ENCODE results near the gene PTCSC3.
"Not testable (repeated sequence)": the region's sequence is repeated elsewhere in the genome, so short reads cannot be mapped to it uniquely, and the experiment has no call there.

PTCSC3 gene

DNA sequence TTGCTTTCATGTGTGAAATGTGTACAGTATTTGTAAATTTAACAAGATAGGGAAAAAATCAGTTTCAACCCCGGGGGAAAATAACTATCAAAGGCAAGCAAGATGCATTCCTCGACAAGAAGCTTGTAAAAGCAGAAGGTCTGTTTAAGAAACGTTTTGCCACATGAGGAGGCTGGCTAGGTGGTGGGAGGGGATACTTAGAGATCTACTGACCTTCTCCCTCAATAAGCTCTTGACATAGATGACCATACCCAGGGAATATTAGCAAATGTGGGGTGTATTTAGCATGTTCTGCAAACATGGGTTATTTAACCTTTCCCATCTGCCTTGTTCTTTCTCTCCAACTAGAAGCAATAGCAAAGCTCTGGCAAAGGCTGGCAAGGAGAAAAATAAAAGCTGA lies 4.9 kb downstream of the PTCSC3 start:
- no peak for DNase-seq

DNA sequence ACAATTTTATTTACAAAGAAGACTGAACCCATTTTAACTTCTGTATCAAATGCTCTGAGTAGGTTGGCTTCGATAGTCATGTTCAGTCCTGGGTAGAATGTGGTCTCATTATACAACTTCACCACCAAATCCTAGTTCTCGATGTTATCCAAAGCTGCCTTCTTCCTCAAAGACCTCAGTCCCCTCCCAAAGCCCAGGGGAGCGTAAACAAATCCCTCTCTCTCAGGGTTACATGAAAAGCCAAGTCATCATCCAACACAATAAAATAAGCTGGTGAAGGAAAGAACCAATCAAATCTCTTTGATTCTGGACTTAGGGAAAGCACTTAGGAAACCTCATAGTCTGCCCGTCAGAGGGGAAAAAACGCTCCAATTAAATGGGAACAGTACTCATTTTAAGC lies 9.1 kb downstream of the PTCSC3 start:
- DNase-seq = no peak

DNA sequence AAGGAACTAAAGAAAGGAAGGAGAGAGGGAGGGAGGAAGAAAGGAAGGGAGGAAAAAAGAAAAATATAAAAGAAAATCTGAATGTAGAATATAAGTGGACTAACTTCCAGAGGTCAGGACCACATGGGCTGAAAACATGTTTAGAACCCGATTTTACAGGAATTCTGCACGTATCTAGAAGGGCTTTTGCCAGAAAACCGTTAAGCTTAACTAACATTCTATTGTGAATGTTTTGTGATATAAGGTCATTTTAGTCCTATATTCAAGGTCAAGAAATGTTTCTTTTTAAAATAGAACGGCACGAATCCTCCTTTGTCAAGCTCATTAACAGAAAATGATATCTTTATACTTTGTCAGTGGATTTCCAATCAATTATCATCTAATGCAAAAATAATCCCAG lies 13.1 kb downstream of the PTCSC3 start:
- DNase-seq = no peak

DNA sequence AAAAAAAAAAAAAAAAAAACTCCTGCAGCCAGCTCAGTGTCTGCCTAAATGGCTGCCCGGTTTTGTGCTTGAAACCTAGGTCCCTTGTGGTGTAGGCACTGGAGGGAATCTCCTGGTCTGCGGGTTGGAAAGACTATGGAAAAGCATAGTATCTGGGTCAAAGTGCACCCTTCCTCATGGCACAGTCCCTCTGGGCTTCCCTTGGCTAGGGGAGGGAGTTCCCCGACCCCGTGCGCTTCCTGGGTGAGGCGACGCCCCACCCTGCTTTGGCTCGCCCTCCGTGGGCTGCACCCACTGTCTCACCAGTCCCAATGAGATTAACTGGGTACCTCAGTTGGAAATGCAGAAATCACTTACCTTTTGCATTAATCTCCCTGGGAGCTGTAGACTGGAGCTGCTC lies 14.3 kb downstream of the PTCSC3 start:
- no peak for DNase-seq

DNA sequence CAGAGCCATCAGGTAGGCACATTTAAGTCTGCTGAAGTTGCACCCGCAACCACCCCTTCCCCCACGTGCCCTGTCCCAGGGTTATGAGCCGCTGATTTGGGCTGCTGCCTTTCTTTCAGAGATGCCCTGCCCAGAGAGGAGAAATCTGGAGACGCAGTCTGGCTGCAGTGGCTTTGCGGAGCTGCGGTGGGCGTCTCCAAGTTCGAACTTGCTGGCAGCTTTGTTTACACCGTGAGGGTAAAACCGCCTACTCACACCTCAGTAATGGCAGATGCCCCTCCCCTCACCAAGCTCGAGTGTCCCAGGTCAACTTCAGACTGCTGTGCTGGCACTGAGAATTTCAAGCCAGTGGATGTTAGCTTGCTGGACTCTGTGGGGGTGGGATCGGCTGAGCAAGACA lies 14.7 kb downstream of the PTCSC3 start:
- no peak for DNase-seq

DNA sequence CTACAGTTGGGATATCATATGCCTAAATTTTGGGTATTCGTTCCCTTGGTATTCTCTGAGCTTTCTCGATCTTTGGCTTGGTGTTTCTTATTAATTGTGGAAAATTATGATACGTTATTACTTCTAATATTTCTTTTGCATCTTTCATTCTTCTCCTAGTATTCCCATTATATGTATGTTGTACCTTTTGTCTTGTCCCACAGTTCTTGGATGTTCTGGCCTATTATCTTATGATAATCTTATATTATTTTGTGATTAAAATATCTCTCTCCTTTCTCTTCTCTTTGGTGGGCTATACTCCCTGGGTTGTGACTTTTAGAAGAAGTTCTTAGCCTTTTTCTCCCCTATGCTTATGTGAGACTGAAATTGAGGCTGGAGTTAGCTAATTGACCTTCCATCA lies 25.2 kb downstream of the PTCSC3 start:
- DNase-seq = no peak

DNA sequence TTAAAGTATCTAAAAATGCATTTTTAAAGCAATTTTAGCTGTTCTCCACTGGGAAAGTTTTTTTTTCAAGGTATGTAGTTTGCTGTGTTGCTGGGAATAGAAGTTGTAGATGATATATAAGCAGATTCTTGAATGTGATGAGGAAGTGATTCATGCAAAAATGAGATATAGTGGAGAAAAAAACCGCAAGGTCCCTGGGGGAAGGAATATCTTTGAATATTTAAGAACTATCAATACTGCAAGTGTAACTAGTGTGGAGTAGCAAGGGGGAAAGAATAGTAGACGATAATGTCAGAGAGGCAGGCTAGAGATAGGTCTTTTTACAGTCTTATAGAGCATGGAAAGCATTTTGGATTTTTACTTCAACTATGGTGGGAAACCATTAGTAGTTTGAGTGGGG lies 42.5 kb downstream of the PTCSC3 start:
- no peak for DNase-seq

DNA sequence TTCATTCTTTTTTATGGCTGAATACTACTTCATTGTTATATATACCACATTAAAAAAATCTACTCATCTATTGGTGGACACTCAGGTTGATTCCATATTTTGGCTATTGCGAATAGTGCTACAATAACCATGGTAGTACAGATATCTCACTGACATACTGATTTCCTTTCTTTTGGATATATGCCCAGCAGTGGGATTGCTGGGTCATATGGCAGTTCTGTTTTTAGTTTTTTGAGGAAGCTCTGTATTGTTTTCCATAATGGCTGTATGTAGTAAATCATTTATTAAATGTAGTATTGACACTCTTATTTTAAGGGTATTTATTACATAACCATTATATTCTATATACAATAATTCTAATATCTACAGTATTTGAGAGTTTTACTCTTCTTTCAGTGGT lies 43.7 kb downstream of the PTCSC3 start:
- no peak for DNase-seq

DNA sequence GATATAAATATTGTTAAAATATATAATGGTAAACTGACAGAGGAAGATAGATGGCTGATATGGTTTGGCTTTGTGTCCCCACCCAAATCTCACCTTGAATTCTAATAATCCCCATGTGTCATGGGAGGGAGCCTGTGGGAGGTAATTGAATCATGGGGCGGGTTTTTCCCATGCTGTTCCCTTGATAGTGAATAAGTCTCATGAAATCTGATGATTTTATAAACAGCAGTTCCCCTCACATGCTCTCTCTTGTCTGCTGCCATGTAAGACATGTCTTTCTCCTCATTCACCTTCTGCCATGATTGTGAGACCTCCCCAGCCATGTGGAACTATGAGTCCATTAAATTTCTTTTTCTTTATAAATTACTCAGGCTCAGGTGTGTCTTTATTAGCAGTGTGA lies 46.3 kb downstream of the PTCSC3 start:
- no peak for DNase-seq

DNA sequence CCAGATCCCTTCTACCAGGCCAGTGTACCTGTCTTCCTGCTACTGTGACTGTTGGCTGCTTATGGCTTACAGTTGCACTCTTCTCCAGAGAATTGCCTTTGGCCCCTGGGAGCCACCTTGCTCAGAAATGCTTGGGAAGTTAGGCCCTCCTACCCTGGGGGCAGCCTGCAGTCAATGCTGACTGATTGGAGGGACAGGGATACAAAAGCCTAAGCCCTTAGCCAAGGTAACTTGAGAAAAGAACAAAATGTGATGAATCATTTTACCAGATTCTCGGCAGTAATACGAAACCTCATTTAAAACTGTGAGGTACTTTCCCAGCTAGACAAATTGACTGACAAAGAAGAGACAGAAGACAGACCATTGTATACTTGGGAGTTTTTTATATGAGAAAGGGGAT lies 47.3 kb downstream of the PTCSC3 start:
- no peak for DNase-seq

DNA sequence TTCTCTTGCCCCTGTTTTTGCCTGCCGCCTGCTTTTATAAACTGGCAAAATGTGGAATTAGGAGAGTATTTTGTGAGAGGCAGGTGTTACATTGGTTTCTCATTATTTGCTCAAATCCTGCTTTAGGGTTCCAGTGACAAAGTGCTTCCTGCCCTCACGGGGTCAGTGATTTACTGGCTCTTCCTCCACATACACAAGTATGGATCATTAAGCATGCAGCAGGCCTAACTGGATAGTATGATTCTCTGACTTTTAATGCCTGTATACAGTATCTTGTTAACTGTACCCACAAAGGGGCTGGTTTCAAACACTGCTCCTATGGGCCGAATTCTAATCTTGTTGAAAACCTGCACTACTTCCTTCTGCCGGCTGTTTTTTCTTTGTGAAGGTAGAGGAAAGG lies 63.2 kb downstream of the PTCSC3 start:
- DNase-seq = no peak

DNA sequence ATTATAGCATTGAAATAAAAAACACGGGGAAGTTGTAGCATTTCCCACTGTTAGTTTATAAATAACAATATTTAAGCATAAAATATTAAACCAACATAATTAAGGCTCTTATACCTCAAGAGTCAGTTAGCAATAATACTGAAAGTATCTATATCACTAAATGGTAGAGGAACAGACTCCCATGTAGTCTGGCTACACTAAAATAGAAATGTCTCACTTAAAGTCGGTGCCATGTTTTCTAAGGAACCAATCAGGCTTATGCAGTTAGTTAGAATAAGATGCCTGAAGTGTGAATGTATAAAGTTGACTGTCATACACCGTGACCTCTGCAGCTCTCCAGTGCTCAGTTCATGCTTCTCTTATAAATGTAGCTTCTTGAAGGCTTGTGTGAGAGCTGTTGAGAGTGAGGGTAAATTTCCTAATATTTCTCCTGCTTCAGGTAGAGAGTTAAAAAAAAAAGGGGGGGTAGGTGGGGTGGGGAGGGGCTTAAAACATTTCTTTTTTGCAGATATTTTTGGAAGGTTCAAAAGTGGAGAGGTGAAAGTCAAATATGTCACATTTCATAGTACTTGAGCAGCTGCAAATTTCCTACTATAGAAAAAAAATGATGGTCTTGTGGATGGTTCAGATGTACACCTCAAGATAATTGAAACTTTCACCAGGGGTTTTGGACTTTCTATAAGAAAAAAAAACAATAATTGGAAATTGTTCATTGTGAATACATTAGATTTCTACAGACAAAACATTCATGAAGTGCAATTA lies 64.5 kb downstream of the PTCSC3 start:
- no peak for DNase-seq

DNA sequence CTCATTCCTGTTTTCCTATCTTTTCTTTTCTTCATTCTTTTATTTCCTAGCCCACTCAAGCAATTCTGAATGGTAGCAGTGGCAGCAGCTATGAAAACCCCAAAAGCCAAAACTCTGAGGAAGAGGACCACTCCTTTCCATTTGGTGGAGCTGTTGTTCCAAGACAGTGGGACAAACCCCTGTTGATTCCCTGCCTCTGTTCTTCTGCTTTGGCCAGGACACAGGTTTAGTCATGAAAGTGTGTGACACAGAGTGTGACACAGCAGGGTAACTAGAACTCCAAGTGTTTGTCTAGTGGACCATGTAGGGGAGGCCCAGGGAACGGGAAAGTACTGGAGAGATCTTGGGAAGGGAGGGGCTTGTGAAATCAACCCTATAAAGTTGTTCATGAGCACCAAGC lies 71.1 kb downstream of the PTCSC3 start:
- DNase-seq = no peak

DNA sequence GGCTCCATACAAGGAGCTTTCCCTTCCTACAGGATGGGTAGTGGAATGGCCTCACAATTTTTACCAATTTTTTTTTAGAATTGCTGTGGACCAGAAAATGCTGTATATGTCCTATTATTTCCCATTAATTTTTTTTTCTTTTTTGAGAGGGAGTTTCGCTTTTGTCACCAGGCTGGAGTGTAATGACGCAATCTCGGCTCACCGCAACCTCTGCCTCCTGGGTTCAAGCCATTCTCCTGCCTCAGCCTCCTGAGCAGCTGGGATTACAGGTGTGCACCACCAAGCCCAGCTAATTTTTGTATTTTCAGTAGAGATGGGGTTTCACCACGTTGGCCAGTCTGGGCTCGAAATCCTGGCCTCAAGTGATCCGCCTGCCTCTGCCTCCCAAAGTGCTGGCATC lies 72.3 kb downstream of the PTCSC3 start:
- not testable (repeated sequence) for DNase-seq

DNA sequence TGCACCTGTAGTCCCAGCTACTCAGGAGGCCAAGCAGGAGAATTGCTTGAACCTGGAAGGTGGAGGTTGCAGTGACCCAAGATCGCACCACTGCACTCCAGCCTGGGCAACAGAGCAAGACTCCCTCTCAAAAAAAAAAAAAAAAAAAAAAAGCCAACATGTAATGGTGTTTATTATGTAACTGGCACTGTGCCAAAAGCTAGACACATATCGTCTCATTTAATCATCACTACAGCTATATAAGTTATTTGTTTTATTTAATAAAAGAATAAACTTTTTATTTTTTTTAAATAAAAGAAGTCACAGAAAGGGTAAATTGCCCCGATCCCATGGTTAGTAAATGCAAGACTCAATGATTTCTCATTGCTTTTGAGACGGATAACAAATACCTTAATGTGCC lies 76.9 kb downstream of the PTCSC3 start:
- no peak for DNase-seq

DNA sequence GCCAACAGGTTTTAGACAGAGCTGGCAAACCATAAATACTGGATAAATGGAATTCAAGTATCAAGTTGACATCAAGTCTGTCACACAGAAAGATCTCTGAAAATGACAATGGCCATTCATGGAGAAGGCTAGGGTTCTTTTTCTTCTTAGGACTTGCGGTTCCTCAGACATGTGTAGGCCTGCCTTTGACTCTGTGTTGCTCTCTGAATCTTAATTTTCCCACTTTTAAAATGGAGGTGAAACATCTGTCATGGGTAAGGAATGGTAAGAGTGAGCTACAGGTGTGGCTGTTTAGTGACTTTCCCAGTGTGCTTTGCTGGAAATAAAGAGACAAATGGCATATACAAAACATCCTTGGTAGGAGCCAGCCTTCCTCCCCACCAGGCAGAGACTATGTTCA lies 79.2 kb downstream of the PTCSC3 start:
- no peak for DNase-seq

DNA sequence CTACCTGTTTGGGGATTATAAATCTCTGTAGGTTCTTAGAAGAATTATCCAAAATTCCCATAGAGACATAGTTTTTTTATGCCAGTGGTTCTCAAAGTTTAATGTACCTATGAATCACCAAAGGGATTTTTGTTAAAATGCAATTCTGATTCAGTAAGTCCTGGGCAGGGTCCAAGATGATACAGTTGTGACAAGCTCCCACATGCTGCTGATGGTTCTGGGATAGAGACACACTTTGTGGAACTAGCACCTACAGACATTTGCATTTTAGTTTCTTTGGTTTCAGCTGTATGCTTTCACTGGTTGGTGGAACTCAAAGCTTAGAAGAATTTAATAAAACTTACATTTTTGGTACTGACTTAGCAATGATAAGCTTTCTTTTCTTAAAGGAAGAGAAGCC lies 80.4 kb downstream of the PTCSC3 start:
- no peak for DNase-seq

DNA sequence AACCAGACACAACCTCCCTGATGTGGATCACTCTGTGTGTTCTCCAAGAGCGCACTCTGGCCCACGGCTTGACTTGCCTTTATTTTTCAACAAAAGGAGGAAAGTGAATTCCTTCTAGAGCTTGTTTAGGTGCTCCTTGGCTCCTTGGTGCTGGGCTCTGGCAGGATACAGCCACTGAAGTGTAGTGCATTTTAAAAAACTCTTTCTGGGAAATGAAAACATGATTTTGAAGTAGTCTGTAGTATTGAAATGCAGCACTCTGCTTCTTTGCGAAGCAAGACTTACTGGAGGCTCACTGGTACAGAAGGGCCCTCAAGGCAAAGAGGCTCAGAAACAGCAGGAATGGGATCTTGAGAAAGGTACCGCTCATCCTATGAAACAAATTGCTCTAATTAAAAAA lies 81.6 kb downstream of the PTCSC3 start:
- no peak for DNase-seq

DNA sequence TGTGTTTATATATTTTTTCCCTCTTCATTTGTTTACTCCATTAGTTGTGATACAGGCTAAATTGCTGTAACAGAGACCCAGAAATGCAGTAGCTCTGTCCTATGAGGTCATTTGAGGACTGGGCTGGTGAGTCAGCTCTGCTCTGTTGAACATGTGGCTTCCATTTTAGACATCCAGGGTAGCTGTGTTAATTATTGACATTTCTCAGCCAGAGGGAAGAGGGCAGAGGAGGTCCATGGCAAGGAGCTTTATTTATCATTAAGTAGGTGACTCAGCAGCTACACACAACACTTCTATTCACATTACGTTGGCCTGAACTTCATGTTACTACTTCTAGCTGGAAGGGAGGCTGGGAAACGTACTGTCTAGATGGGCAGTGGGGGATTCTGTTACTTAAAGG lies 85.4 kb downstream of the PTCSC3 start:
- DNase-seq = no peak

DNA sequence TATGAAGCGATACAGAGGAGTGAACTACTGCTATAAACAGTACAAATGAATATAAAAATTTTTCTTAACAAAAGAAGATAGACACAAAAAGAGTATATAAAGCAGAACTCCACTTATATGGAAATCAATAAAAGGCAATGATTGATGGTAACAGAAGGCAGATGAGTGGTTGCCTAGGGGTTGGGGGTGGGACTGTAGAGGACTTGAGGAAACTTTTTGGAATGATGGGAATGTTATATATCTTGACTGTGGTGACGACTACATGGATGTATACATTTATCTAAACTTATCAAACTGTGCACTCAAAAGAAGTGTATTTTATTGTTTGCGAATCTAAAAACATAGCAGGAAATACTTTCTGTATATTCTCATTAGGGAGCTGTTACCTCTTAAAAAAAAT lies 89.1 kb downstream of the PTCSC3 start:
- DNase-seq = no peak

DNA sequence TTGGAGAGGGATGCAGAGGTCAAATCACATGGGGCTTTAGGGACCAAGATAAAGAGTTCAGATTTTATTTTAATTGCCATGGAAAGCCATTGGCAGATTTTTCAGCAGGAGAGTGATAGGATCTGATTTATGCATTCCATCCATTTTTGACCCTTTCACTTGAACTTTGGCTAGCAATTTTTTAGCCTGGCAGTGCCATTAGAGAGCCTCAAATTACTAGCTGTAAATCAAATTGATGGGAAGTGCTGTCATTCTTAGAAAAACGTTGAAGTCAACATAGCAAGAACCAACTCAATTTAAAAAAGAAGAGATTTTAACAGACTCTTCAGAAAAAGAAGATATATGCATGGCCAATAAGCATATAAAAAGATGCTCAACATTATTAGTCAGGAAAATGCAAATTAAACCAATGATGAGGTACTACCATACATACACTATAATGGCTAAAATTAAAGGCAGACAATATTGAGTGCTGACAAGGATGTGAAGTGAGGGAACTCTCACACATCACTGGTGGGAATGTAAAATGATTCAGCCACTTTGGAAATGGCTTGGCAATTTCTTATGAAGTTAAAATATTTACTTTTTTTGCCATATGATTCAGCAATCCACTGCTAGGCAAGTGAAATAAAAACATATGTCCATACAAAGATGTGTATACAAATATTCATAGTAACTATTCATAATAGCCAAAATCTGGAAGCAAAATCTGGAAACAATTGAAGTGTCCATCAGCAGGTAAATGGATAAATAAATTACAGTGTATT lies 89.7 kb downstream of the PTCSC3 start:
- DNase-seq = no peak

DNA sequence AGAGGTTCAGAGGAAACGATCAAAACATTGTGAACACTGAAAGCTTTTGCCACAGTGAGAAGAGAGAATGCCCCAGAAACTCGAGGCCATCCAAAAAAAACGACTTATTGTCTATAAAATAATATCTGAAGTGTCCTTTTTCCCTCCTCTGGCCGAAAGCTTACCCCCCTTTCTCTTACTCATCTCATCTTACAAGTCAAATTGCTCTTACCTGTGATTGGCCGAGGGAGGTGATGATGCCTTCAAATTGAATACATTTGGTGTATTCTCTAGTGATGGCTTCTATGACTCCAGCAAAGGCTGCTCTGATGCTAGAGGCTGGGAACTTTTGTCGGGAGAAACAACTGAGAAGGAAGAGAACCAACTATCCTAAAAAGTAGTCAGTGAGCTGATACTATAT lies 90.7 kb downstream of the PTCSC3 start:
- DNase-seq = no peak
